ENCODE data around the gene PRKAR1B. TPM values are rescaled to one million over a fixed set of nuclear protein-coding genes. Genes with fewer than 3 reads are reported as not detected.
A peak's percentile ranks its signal among the peaks of the same experiment; 100 is the strongest.

The PRKAR1B gene
- total RNA-seq, 1 experiment from 2014 or later, result 62.0 TPM

DNA sequence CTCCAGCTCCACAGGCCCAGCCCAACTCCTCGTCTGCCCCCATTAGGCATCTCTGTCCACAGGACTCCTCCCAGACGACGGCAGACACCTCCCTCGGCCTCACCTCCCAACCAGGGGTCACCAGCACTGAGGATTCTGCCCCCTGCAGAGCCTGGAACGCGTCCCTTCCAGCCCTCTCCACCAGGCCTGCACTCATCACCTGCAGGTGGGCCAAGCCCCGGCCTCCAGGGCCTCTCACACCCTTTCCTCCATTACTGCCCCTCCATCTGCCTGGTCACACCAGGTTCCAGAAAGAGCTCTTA is 164.8 kb downstream of the PRKAR1B start:
- no peak for DNase-seq (ENCODE audit: low read depth, low spot score)
- no TSS peak for BruUV-seq (replicated peaks)
- ATAC-seq, result peak; percentile 31; the same call in 1 of the 2 replicates
- in situ Hi-C loops (cut with HindIII; ENCODE audit: low pct_unique_long_range_greater_than_20kb, low sequenced_read_pairs), result no loop called here
- Histone ChIP-seq H3K27ac (ENCODE audit: low read length) (no peak overlapping the region), H3K4me1 (ENCODE audit: control insufficient read depth, insufficient read depth, low read length) (no peaks in the 10 kb centered on the region), H3K27me3 (ENCODE audit: control insufficient read depth, insufficient read depth, low read length) (no peaks in the 10 kb centered on the region), H3K9me3 (ENCODE audit: control insufficient read depth, insufficient read depth, low read depth, low read length) (no peaks in the 10 kb centered on the region), H3K4me3 (ENCODE audit: low read depth in 2 of 2, low read length in 2 of 2) (no peak overlapping the region), H3K36me3 (ENCODE audit: control insufficient read depth, insufficient read depth, low read length) (no peaks in the 10 kb centered on the region)
- ChIA-PET CTCF (no interaction called here), POLR2A (no interaction called here)
- TF ChIP-seq REST (IDR thresholded peaks at IDR 0.05; ENCODE audit: insufficient read depth in 1 of 2, low read depth in 2 of 2, low read length in 1 of 2) (no peak), POLR2AphosphoS5 (IDR thresholded peaks at IDR 0.05; ENCODE audit: low read depth, low read length) (no peak), SIN3A (IDR thresholded peaks at IDR 0.05; ENCODE audit: borderline replicate concordance, insufficient read depth, low read depth, low read length) (no peak), CTCF (IDR thresholded peaks at IDR 0.05) (no peak), TCF7L2 (IDR thresholded peaks at IDR 0.05; ENCODE audit: low read depth, low read length) (no peak)
- intact Hi-C loops (cut with micrococcal nuclease; ENCODE audit: unreplicated experiment), result no loop called here

GRCh38 chr7:561631-562373 is 165.3 kb downstream of the PRKAR1B start:
- no peaks in the 10 kb centered on the region for H3K4me1 ChIP-seq (ENCODE audit: control insufficient read depth, insufficient read depth, low read length)
- no peaks in the 10 kb centered on the region for H3K27me3 ChIP-seq (ENCODE audit: control insufficient read depth, insufficient read depth, low read length)
- intact Hi-C loops (cut with micrococcal nuclease; ENCODE audit: unreplicated experiment), result no loop called here
- no peak overlapping the region for H3K4me3 ChIP-seq (ENCODE audit: low read depth in 2 of 2, low read length in 2 of 2)
- in situ Hi-C loops (cut with HindIII; ENCODE audit: low pct_unique_long_range_greater_than_20kb, low sequenced_read_pairs), result no loop called here
- no peak overlapping the region for H3K27ac ChIP-seq (ENCODE audit: low read length)
- H3K36me3 ChIP-seq (ENCODE audit: control insufficient read depth, insufficient read depth, low read length), result no peaks in the 10 kb centered on the region
- ChIA-PET POLR2A (no interaction called here), CTCF (no interaction called here)
- H3K9me3 ChIP-seq (ENCODE audit: control insufficient read depth, insufficient read depth, low read depth, low read length), result no peaks in the 10 kb centered on the region
- no TSS peak for BruUV-seq (replicated peaks)
- TF ChIP-seq SIN3A (IDR thresholded peaks at IDR 0.05; ENCODE audit: borderline replicate concordance, insufficient read depth, low read depth, low read length) (no peak), CTCF (IDR thresholded peaks at IDR 0.05) (no peak), REST (IDR thresholded peaks at IDR 0.05; ENCODE audit: insufficient read depth in 1 of 2, low read depth in 2 of 2, low read length in 1 of 2) (no peak), TCF7L2 (IDR thresholded peaks at IDR 0.05; ENCODE audit: low read depth, low read length) (no peak), POLR2AphosphoS5 (IDR thresholded peaks at IDR 0.05; ENCODE audit: low read depth, low read length) (no peak)
- DNase-seq (ENCODE audit: low read depth, low spot score), result no peak
- ATAC-seq, result no peak
